Caco-2 (cell line): ENCODE data around the gene CHI3L2. TPM values are rescaled to one million over a fixed set of nuclear protein-coding genes. Genes with fewer than 3 reads are reported as not detected.
A peak's percentile ranks its signal among the peaks of the same experiment; 100 is the strongest.

Experiments
- BruUV-seq: library from RNA; stranded (reverse); fragments of 400-500 nt; replicated peaks from 2 replicates; lab custom pipeline; 2021; lab: Mats Ljungman, UMichigan
- CTCF ChIA-PET: fragments of 300-600 bp; sonication (Branson Sonifier 250); formaldehyde crosslinking; loops from one replicate; lab custom pipeline; 2022; ENCODE audit warnings: antibody characterized with exemption; lab: Charles Lee
- POLR2A ChIA-PET: fragments of 300-600 bp; sonication (Branson Sonifier 250); formaldehyde crosslinking; loops from one replicate; lab custom pipeline; 2022; ENCODE audit warnings: antibody characterized with exemption; lab: Charles Lee
- DNase-seq, 2 experiments: peaks; one replicate each; pipeline versions ENCODE4 v3.0.0 to v3.0.0-alpha.2; 2020 to 2022
- H3K27me3 ChIP-seq: replicated peaks from 2 replicates; pipeline ENCODE4 v1.6.0; 2011; ENCODE audit warnings: low read length; ENCODE audit not compliant: control insufficient read depth, insufficient read depth
- H3K36me3 ChIP-seq: 2 replicates; pipeline ENCODE4 v1.5.1; 2011; ENCODE audit warnings: low read length; ENCODE audit not compliant: control insufficient read depth, insufficient read depth
- H3K4me1 ChIP-seq: fragments of 250-450 bp; sonication (Bioruptor Pico); 2 replicates; pipeline ENCODE4 v1.5.1; 2020; ENCODE audit warnings: mild to moderate bottlenecking
- H3K4me3 ChIP-seq: 2 replicates; pipeline ENCODE4 v1.5.1; 2011; ENCODE audit warnings: low read depth, mild to moderate bottlenecking, control low read depth, low read length
- H3K9me3 ChIP-seq: fragments of 250-450 bp; sonication (Bioruptor Pico); 2 replicates; pipeline ENCODE4 v1.5.1; 2020; ENCODE audit warnings: mild to moderate bottlenecking, moderate library complexity
- H3K27ac Mint-ChIP-seq: one replicate; pipeline ENCODE4 v1.8.0; 2022; ENCODE audit warnings: mixed read lengths; ENCODE audit not compliant: unreplicated experiment
- H3K27me3 Mint-ChIP-seq: one replicate; pipeline ENCODE4 v1.8.0; 2022; ENCODE audit warnings: mixed read lengths; ENCODE audit not compliant: insufficient read depth, unreplicated experiment
- H3K36me3 Mint-ChIP-seq: one replicate; pipeline ENCODE4 v1.8.0; 2022; ENCODE audit warnings: mild to moderate bottlenecking, mixed read lengths; ENCODE audit not compliant: insufficient read depth, unreplicated experiment
- H3K4me1 Mint-ChIP-seq: one replicate; pipeline ENCODE4 v1.8.0; 2022; ENCODE audit warnings: low read depth, mixed read lengths; ENCODE audit not compliant: unreplicated experiment
- H3K4me3 Mint-ChIP-seq: one replicate; pipeline ENCODE4 v1.8.0; 2022; ENCODE audit warnings: mild to moderate bottlenecking, moderate library complexity, mixed read lengths; ENCODE audit not compliant: unreplicated experiment
- H3K9me3 Mint-ChIP-seq: one replicate; pipeline ENCODE4 v1.8.0; 2022; ENCODE audit warnings: mixed read lengths; ENCODE audit not compliant: unreplicated experiment
- CTCF ChIP-seq, 2 experiments: fragments of 200-600 bp in 1 of 2; IDR thresholded peaks; 1 replicate in 1 of 2; 2 replicates in 1 of 2; pipeline versions ENCODE4 v1.5.1 to v1.8.0; 2011 to 2022; ENCODE audit warnings: antibody characterized with exemption in 1 of 2, control low read depth in 1 of 2, inconsistent platforms in 1 of 2, low read depth in 1 of 2, low read length in 1 of 2, mild to moderate bottlenecking in 1 of 2, moderate library complexity in 1 of 2; ENCODE audit not compliant: insufficient read depth in 1 of 2, severe bottlenecking in 1 of 2, unreplicated experiment in 1 of 2
- intact Hi-C: fragments of 100-400 bp; cut with micrococcal nuclease; formaldehyde crosslinking; loops from one replicate; pipeline ENCODE4 v1.10.0; 2022; ENCODE audit not compliant: unreplicated experiment
- total RNA-seq: library from RNA; stranded (reverse); gene quantifications from 2 replicates; pipeline ENCODE4 v1.2.3, GENCODE V29; 2022

Gene CHI3L2
- total RNA-seq, 1 experiment from 2014 or later = not detected

- H3K27me3 Mint-ChIP-seq = no peaks in the 10 kb centered on the region
- POLR2A ChIA-PET = no interaction called here
- BruUV-seq = no TSS peak
- no peak for TF ChIP-seq CTCF (IDR thresholded peaks at IDR 0.05; ENCODE audit: insufficient read depth in 1 of 2, low read depth in 1 of 2, low read length in 1 of 2, severe bottlenecking in 1 of 2, unreplicated experiment in 1 of 2)
- H3K4me1 ChIP-seq = peaks cover 19% of the 10 kb centered on the region
- H3K36me3 Mint-ChIP-seq = no peaks in the 10 kb centered on the region
- no peaks in the 10 kb centered on the region for H3K27me3 ChIP-seq
- H3K9me3 ChIP-seq = no peaks in the 10 kb centered on the region
- no peak overlapping the region for H3K4me3 Mint-ChIP-seq
- CTCF ChIA-PET = no interaction called here
- intact Hi-C loops = no loop called here
- no peak overlapping the region for H3K27ac Mint-ChIP-seq
- no peaks in the 10 kb centered on the region for H3K9me3 Mint-ChIP-seq
- H3K4me1 Mint-ChIP-seq = peaks cover 12% of the 10 kb centered on the region
- no peaks in the 10 kb centered on the region for H3K36me3 ChIP-seq
- DNase-seq = no peak
- no peak overlapping the region for H3K4me3 ChIP-seq
These were observed 4.6 kb downstream of the CHI3L2 start for GRCh38 chr1:111232134-111232533.

GRCh38 chr1:111234258-111234657, 6.7 kb downstream of the CHI3L2 start:
- TF ChIP-seq CTCF (IDR thresholded peaks at IDR 0.05; ENCODE audit: insufficient read depth in 1 of 2, low read depth in 1 of 2, low read length in 1 of 2, severe bottlenecking in 1 of 2, unreplicated experiment in 1 of 2) = no peak
- Histone ChIP-seq H3K9me3 (no peaks in the 10 kb centered on the region), H3K4me3 (no peak overlapping the region), H3K36me3 (no peaks in the 10 kb centered on the region), H3K4me1 (peaks cover 27% of the 10 kb centered on the region), H3K27me3 (no peaks in the 10 kb centered on the region)
- no TSS peak for BruUV-seq
- no peaks in the 10 kb centered on the region for H3K36me3 Mint-ChIP-seq
- no peaks in the 10 kb centered on the region for H3K9me3 Mint-ChIP-seq
- H3K4me1 Mint-ChIP-seq = peaks cover 12% of the 10 kb centered on the region
- intact Hi-C loops = no loop called here
- ChIA-PET CTCF (no interaction called here), POLR2A (no interaction called here)
- peak overlapping the region; percentile 57 for H3K27ac Mint-ChIP-seq
- H3K27me3 Mint-ChIP-seq = no peaks in the 10 kb centered on the region
- H3K4me3 Mint-ChIP-seq = no peak overlapping the region
- no peak for DNase-seq

- Mint-ChIP-seq H3K27me3 (no peaks in the 10 kb centered on the region), H3K27ac (no peak overlapping the region), H3K4me1 (peaks cover 12% of the 10 kb centered on the region), H3K4me3 (no peak overlapping the region), H3K36me3 (no peaks in the 10 kb centered on the region), H3K9me3 (no peaks in the 10 kb centered on the region)
- TF ChIP-seq CTCF (IDR thresholded peaks at IDR 0.05; ENCODE audit: insufficient read depth in 1 of 2, low read depth in 1 of 2, low read length in 1 of 2, severe bottlenecking in 1 of 2, unreplicated experiment in 1 of 2) = no peak
- ChIA-PET POLR2A (no interaction called here), CTCF (no interaction called here)
- intact Hi-C loops = no loop called here
- no peaks in the 10 kb centered on the region for H3K36me3 ChIP-seq
- no peaks in the 10 kb centered on the region for H3K9me3 ChIP-seq
- no TSS peak for BruUV-seq
- H3K4me3 ChIP-seq = no peak overlapping the region
- no peaks in the 10 kb centered on the region for H3K27me3 ChIP-seq
- DNase-seq = no peak
- H3K4me1 ChIP-seq = peaks cover 27% of the 10 kb centered on the region
These were observed 7.4 kb downstream of the CHI3L2 start for GRCh38 chr1:111234866-111235265.
